Immature natural killer cell (primary cell): Measurements from ENCODE around the gene GJD3. TPM values are rescaled to one million over a fixed set of nuclear protein-coding genes. Genes with fewer than 3 reads are reported as not detected.
"Not testable (repeated sequence)": the region's sequence is repeated elsewhere in the genome, so short reads cannot be mapped to it uniquely, and the experiment has no call there.

Experiments used
- DNase-seq, 3 donors: peaks; one replicate each; pipeline ENCODE4 v3.0.0; 2022; ENCODE audit warnings: mixed read lengths in 1 of 3
- H3K27ac Mint-ChIP-seq, 6 donors: one replicate each; pipeline ENCODE4 v1.8.0; 2020; ENCODE audit warnings: mixed read lengths in 6 of 6, mild to moderate bottlenecking in 5 of 6, inconsistent platforms in 4 of 6, moderate library complexity in 3 of 6
- H3K27me3 Mint-ChIP-seq, 3 donors: one replicate each; pipeline ENCODE4 v1.8.0; 2020 to 2021; ENCODE audit warnings: low read depth in 3 of 3, mild to moderate bottlenecking in 3 of 3, mixed read lengths in 3 of 3, moderate library complexity in 3 of 3, inconsistent platforms in 1 of 3
- H3K36me3 Mint-ChIP-seq, 3 donors: one replicate each; pipeline ENCODE4 v1.8.0; 2020; ENCODE audit warnings: mixed read lengths in 3 of 3, inconsistent platforms in 2 of 3, mild to moderate bottlenecking in 2 of 3
- H3K4me1 Mint-ChIP-seq, 2 donors: one replicate each; pipeline ENCODE4 v1.8.0; 2020; ENCODE audit warnings: inconsistent platforms in 2 of 2, mild to moderate bottlenecking in 2 of 2, mixed read lengths in 2 of 2, moderate library complexity in 1 of 2
- H3K4me3 Mint-ChIP-seq, 5 donors: one replicate each; pipeline ENCODE4 v1.8.0; 2020; ENCODE audit warnings: mild to moderate bottlenecking in 5 of 5, mixed read lengths in 5 of 5, inconsistent platforms in 3 of 5, moderate library complexity in 3 of 5
- H3K9me3 Mint-ChIP-seq, 6 donors: one replicate each; pipeline ENCODE4 v1.8.0; 2020; ENCODE audit warnings: mild to moderate bottlenecking in 6 of 6, mixed read lengths in 6 of 6, inconsistent platforms in 4 of 6, moderate library complexity in 3 of 6
- polyA plus RNA-seq, 3 donors: library from polyadenylated mRNA; unstranded; fragments of 300-500 nt; fragmentation: Illumina TruSeq; gene quantifications; one replicate each; pipeline ENCODE4 v1.2.3, GENCODE V29; 2021

Gene GJD3
- polyA plus RNA-seq, 3 donors from 2014 or later = 0.40 to 0.68 TPM; not detected in 1

GRCh38 chr17:40376541-40376940 is 12.0 kb upstream of the GJD3 start:
- H3K27ac Mint-ChIP-seq, H3K36me3 Mint-ChIP-seq, DNase-seq, H3K4me1 Mint-ChIP-seq, H3K9me3 Mint-ChIP-seq: not testable (repeated sequence)
- Mint-ChIP-seq H3K27me3 (peaks cover 0 to 11% (median 6%) of the 10 kb centered on the region in 3 donors), H3K4me3 (peak overlapping the region in 1 of 5 donors; percentile 55)

GRCh38 chr17:40375786-40376185 is 11.2 kb upstream of the GJD3 start:
- H3K4me1 Mint-ChIP-seq, H3K36me3 Mint-ChIP-seq, H3K9me3 Mint-ChIP-seq, H3K4me3 Mint-ChIP-seq, DNase-seq, H3K27ac Mint-ChIP-seq: not testable (repeated sequence)
- H3K27me3 Mint-ChIP-seq = peaks cover 0 to 13% (median 9%) of the 10 kb centered on the region in 3 donors

- no peak overlapping the region for H3K27ac Mint-ChIP-seq
- H3K9me3 Mint-ChIP-seq = no peaks in the 10 kb centered on the region
- no peaks in the 10 kb centered on the region for H3K36me3 Mint-ChIP-seq
- DNase-seq = no peak
- peaks cover 0 to 13% (median 10%) of the 10 kb centered on the region in 3 donors for H3K27me3 Mint-ChIP-seq
- H3K4me1 Mint-ChIP-seq = peaks cover 6 to 7% of the 10 kb centered on the region in 2 donors
- no peak overlapping the region for H3K4me3 Mint-ChIP-seq
Observed at GRCh38 chr17:40374821-40375498, 10.4 kb upstream of the GJD3 start.

GRCh38 chr17:40373999-40374398 is 9.5 kb upstream of the GJD3 start:
- DNase-seq = no peak
- peaks cover 6 to 7% of the 10 kb centered on the region in 2 donors for H3K4me1 Mint-ChIP-seq

GRCh38 chr17:40373324-40373723 is 8.8 kb upstream of the GJD3 start:
- Mint-ChIP-seq H3K36me3 (no peaks in the 10 kb centered on the region), H3K9me3 (no peaks in the 10 kb centered on the region), H3K27me3 (peaks cover 0 to 13% (median 12%) of the 10 kb centered on the region in 3 donors), H3K4me1 (peaks cover 6 to 7% of the 10 kb centered on the region in 2 donors), H3K4me3 (no peak overlapping the region), H3K27ac (no peak overlapping the region)
- DNase-seq = no peak

More at GRCh38 chr17:40373999-40374398, 9.5 kb upstream of the GJD3 start:
- Mint-ChIP-seq H3K4me3 (no peak overlapping the region), H3K27ac (no peak overlapping the region), H3K27me3 (peaks cover 0 to 13% (median 12%) of the 10 kb centered on the region in 3 donors), H3K36me3 (no peaks in the 10 kb centered on the region), H3K9me3 (no peaks in the 10 kb centered on the region)

- not testable (repeated sequence) for H3K36me3 Mint-ChIP-seq, H3K27ac Mint-ChIP-seq, DNase-seq, H3K9me3 Mint-ChIP-seq, H3K4me1 Mint-ChIP-seq, H3K4me3 Mint-ChIP-seq
- peaks cover 0 to 13% (median 12%) of the 10 kb centered on the region in 3 donors for H3K27me3 Mint-ChIP-seq
Observed at GRCh38 chr17:40372644-40373043, 8.1 kb upstream of the GJD3 start.

GRCh38 chr17:40372031-40372430 is 7.5 kb upstream of the GJD3 start:
- H3K27ac Mint-ChIP-seq = no peak overlapping the region
- H3K4me1 Mint-ChIP-seq = peaks cover 5 to 6% of the 10 kb centered on the region in 2 donors
- no peak overlapping the region for H3K4me3 Mint-ChIP-seq
- H3K36me3 Mint-ChIP-seq = no peaks in the 10 kb centered on the region
- DNase-seq = no peak
- peaks cover 0 to 13% (median 8%) of the 10 kb centered on the region in 3 donors for H3K27me3 Mint-ChIP-seq
- no peaks in the 10 kb centered on the region for H3K9me3 Mint-ChIP-seq

GRCh38 chr17:40371261-40371929 is 6.9 kb upstream of the GJD3 start:
- Mint-ChIP-seq H3K4me1 (peaks cover 0 to under 1% of the 10 kb centered on the region in 2 donors), H3K9me3 (no peaks in the 10 kb centered on the region), H3K4me3 (no peak overlapping the region), H3K36me3 (no peaks in the 10 kb centered on the region), H3K27ac (no peak overlapping the region), H3K27me3 (peaks cover 0 to 9% (median 7%) of the 10 kb centered on the region in 3 donors)
- peak in 1 of 3 donors; percentile 25 for DNase-seq

GRCh38 chr17:40369923-40370322 is 5.4 kb upstream of the GJD3 start:
- Mint-ChIP-seq H3K4me1 (no peaks in the 10 kb centered on the region), H3K36me3 (no peaks in the 10 kb centered on the region), H3K4me3 (no peak overlapping the region), H3K27ac (no peak overlapping the region), H3K27me3 (peaks cover 0 to 7% (median 6%) of the 10 kb centered on the region in 3 donors), H3K9me3 (no peaks in the 10 kb centered on the region)
- no peak for DNase-seq

- not testable (repeated sequence) for H3K9me3 Mint-ChIP-seq, H3K27ac Mint-ChIP-seq, H3K27me3 Mint-ChIP-seq, DNase-seq, H3K36me3 Mint-ChIP-seq, H3K4me3 Mint-ChIP-seq, H3K4me1 Mint-ChIP-seq
Observed at GRCh38 chr17:40367728-40368127, 3.2 kb upstream of the GJD3 start.

- peaks cover 0 to 3% of the 10 kb centered on the region in 2 donors for H3K4me1 Mint-ChIP-seq
- peaks cover 0 to 6% (median 2%) of the 10 kb centered on the region in 3 donors for H3K27me3 Mint-ChIP-seq
- no peaks in the 10 kb centered on the region for H3K36me3 Mint-ChIP-seq
- no peaks in the 10 kb centered on the region for H3K9me3 Mint-ChIP-seq
- no peak for DNase-seq
- H3K27ac Mint-ChIP-seq = no peak overlapping the region
- no peak overlapping the region for H3K4me3 Mint-ChIP-seq
Observed at GRCh38 chr17:40366861-40367518, 2.5 kb upstream of the GJD3 start.

- Mint-ChIP-seq H3K4me1 (peaks cover 0 to 3% of the 10 kb centered on the region in 2 donors), H3K27ac (no peak overlapping the region), H3K36me3 (no peaks in the 10 kb centered on the region), H3K9me3 (no peaks in the 10 kb centered on the region), H3K27me3 (peaks cover 1 to 5% (median 1%) of the 10 kb centered on the region in 3 donors), H3K4me3 (no peak overlapping the region)
- no peak for DNase-seq
Observed at GRCh38 chr17:40366076-40366860, 1.7 kb upstream of the GJD3 start.

GRCh38 chr17:40364906-40365305 is 369 bp upstream of the GJD3 start:
- Mint-ChIP-seq H3K4me1 (peaks cover 0 to 3% of the 10 kb centered on the region in 2 donors), H3K27ac (no peak overlapping the region), H3K36me3 (no peaks in the 10 kb centered on the region), H3K27me3 (peaks cover 1 to 6% (median 1%) of the 10 kb centered on the region in 3 donors), H3K4me3 (peak overlapping the region; percentile 15 to 43 (median 21)), H3K9me3 (no peaks in the 10 kb centered on the region)
- DNase-seq = no peak
